ENCODE measurements around the gene CRYBB3.

- TF ChIP-seq, protein P1, sequence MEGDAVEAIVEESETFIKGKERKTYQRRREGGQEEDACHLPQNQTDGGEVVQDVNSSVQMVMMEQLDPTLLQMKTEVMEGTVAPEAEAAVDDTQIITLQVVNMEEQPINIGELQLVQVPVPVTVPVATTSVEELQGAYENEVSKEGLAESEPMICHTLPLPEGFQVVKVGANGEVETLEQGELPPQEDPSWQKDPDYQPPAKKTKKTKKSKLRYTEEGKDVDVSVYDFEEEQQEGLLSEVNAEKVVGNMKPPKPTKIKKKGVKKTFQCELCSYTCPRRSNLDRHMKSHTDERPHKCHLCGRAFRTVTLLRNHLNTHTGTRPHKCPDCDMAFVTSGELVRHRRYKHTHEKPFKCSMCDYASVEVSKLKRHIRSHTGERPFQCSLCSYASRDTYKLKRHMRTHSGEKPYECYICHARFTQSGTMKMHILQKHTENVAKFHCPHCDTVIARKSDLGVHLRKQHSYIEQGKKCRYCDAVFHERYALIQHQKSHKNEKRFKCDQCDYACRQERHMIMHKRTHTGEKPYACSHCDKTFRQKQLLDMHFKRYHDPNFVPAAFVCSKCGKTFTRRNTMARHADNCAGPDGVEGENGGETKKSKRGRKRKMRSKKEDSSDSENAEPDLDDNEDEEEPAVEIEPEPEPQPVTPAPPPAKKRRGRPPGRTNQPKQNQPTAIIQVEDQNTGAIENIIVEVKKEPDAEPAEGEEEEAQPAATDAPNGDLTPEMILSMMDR (conservative IDR thresholded peaks at IDR 0.05 in 1 of 2, IDR thresholded peaks at IDR 0.05 in 1 of 2; ENCODE audit: extremely low read depth in 1 of 2, insufficient read depth in 1 of 2, low read depth in 1 of 2, low read length in 2 of 2) = no peak
- TF ChIP-seq EZH2 (IDR thresholded peaks at IDR 0.05; ENCODE audit: borderline replicate concordance, low read length) = no peak
Measured at GRCh38 chr22:25193130-25193529, 6.5 kb upstream of the CRYBB3 start.
